Fibroblast of lung (primary cell): Measurements from ENCODE around the gene MAPKAP1. TPM values are rescaled to one million over a fixed set of nuclear protein-coding genes. Genes with fewer than 3 reads are reported as not detected.

Experiments
- DNase-seq, 2 donors: peaks; one replicate each; pipeline versions ENCODE4 v3.0.0 to v3.0.0-alpha.2; 2010; ENCODE audit warnings: low read depth in 2 of 2
- H2AFZ ChIP-seq: 2 replicates; pipeline ENCODE4 v1.5.1; 2012; ENCODE audit warnings: low read length, control low read depth, inconsistent platforms
- H3K27ac ChIP-seq: 2 replicates; pipeline ENCODE4 v1.5.1; 2011; ENCODE audit warnings: low read length, control low read depth; ENCODE audit not compliant: insufficient read depth
- H3K27me3 ChIP-seq: 2 replicates; pipeline ENCODE4 v1.5.1; 2011; ENCODE audit warnings: mild to moderate bottlenecking, low read length; ENCODE audit not compliant: control insufficient read depth, insufficient read depth
- H3K36me3 ChIP-seq: 2 replicates; pipeline ENCODE4 v1.5.1; 2011; ENCODE audit warnings: low read length; ENCODE audit not compliant: control insufficient read depth, insufficient read depth
- H3K4me1 ChIP-seq: 2 replicates; pipeline ENCODE4 v1.5.1; 2011; ENCODE audit warnings: low read length; ENCODE audit not compliant: control insufficient read depth, insufficient read depth; ENCODE audit errors: extremely low read depth
- H3K4me2 ChIP-seq: 2 replicates; pipeline ENCODE4 v1.5.1; 2011; ENCODE audit warnings: low read length, control low read depth; ENCODE audit not compliant: insufficient read depth; ENCODE audit errors: extremely low read depth
- H3K4me3 ChIP-seq, 4 experiments: fragments of 200-600 bp in 1 of 4; sonication (generic) in 1 of 4; replicated peaks in 1 of 4; 2 replicates each; pipeline ENCODE4 v1.5.1; 2011 to 2016; ENCODE audit warnings: low read length in 4 of 4, low read depth in 3 of 4, mild to moderate bottlenecking in 3 of 4, control low read depth in 2 of 4, inconsistent platforms in 1 of 4, mixed read lengths in 1 of 4; ENCODE audit not compliant: insufficient read depth in 1 of 4; ENCODE audit errors: control extremely low read depth in 1 of 4
- H3K79me2 ChIP-seq: 2 replicates; pipeline ENCODE4 v1.5.1; 2012; ENCODE audit warnings: mild to moderate bottlenecking, low read length, inconsistent platforms; ENCODE audit not compliant: control insufficient read depth, insufficient read depth
- H3K9ac ChIP-seq: 2 replicates; pipeline ENCODE4 v1.5.1; 2011; ENCODE audit warnings: mild to moderate bottlenecking, low read length, control low read depth; ENCODE audit not compliant: insufficient read depth
- H3K9me3 ChIP-seq: 2 replicates; pipeline ENCODE4 v1.5.1; 2012; ENCODE audit warnings: low read depth, low read length; ENCODE audit not compliant: control insufficient read depth, insufficient read depth
- H4K20me1 ChIP-seq: 2 replicates; pipeline ENCODE4 v1.5.1; 2011; ENCODE audit warnings: low read length; ENCODE audit not compliant: control insufficient read depth, insufficient read depth; ENCODE audit errors: extremely low read depth
- EZH2 ChIP-seq: IDR thresholded peaks from 2 replicates; pipeline ENCODE4 v1.5.1; 2012; ENCODE audit warnings: low read length, control low read depth, mild to moderate bottlenecking; ENCODE audit errors: missing control alignments
- polyA plus RNA-seq, 2 donors: library from polyadenylated mRNA; depleted of rRNA in 1 of 2; stranded (reverse) in 1 of 2; unstranded in 1 of 2; fragments of >200 nt; gene quantifications; 2 replicates each; pipeline ENCODE4 v1.2.1, GENCODE V29; 2011 to 2012; ENCODE audit warnings: missing spikeins in 1 of 2
- total RNA-seq: library from RNA; depleted of rRNA; stranded (reverse); fragments of >200 nt; gene quantifications from 2 replicates; pipeline ENCODE4 v1.2.1, GENCODE V29; 2014
- TF ChIP-seq, protein P1 (sequence below), 2 donors: IDR thresholded peaks in 1 of 2; conservative IDR thresholded peaks in 1 of 2; 1 replicate in 1 of 2; 2 replicates in 1 of 2; pipeline ENCODE4 v1.5.1; 2011 to 2012; ENCODE audit warnings: low read length in 2 of 2, control low read depth in 1 of 2, inconsistent platforms in 1 of 2, low read depth in 1 of 2, mild to moderate bottlenecking in 1 of 2

The MAPKAP1 gene
- total and polyA plus RNA-seq, 2 donors (not counting 1 experiment from before 2014, with no cell fraction given) = 63.7 to 127 TPM

DNA sequence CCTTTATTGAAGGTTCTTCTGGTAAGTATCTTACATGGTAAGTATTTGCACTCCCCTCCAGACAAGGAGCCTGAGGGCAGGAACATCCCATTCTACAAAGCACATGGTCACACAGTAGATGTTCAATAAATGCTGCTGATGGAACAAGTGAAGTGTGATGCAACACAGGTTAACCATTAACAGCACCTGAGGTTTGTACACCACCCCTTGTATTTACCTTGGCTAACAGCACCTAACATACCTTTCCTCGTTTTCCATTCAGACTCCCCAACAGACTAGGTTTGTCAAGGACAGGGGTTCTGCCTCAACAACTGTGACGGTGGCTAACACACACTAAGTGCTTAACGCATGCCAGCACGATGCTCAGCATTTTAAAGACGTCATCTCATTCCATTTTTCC, 213.6 kb downstream of the MAPKAP1 start:
- no peak overlapping the region for H3K4me2 ChIP-seq

GRCh38 chr9:125492719-125493118, 214.3 kb downstream of the MAPKAP1 start:
- Histone ChIP-seq H3K4me1 (no peaks in the 10 kb centered on the region), H3K79me2 (no peaks in the 10 kb centered on the region), H3K27ac (no peak overlapping the region), H4K20me1 (no peaks in the 10 kb centered on the region), H2AFZ (no peak overlapping the region), H3K4me3 (no peak overlapping the region), H3K4me2 (no peak overlapping the region), H3K36me3 (no peaks in the 10 kb centered on the region), H3K9me3 (no peaks in the 10 kb centered on the region), H3K27me3 (no peaks in the 10 kb centered on the region), H3K9ac (no peak overlapping the region)
- no peak for DNase-seq
- TF ChIP-seq EZH2 = no peak
- TF ChIP-seq, protein P1, sequence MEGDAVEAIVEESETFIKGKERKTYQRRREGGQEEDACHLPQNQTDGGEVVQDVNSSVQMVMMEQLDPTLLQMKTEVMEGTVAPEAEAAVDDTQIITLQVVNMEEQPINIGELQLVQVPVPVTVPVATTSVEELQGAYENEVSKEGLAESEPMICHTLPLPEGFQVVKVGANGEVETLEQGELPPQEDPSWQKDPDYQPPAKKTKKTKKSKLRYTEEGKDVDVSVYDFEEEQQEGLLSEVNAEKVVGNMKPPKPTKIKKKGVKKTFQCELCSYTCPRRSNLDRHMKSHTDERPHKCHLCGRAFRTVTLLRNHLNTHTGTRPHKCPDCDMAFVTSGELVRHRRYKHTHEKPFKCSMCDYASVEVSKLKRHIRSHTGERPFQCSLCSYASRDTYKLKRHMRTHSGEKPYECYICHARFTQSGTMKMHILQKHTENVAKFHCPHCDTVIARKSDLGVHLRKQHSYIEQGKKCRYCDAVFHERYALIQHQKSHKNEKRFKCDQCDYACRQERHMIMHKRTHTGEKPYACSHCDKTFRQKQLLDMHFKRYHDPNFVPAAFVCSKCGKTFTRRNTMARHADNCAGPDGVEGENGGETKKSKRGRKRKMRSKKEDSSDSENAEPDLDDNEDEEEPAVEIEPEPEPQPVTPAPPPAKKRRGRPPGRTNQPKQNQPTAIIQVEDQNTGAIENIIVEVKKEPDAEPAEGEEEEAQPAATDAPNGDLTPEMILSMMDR (conservative IDR thresholded peaks at IDR 0.05 in 1 of 2, IDR thresholded peaks at IDR 0.05 in 1 of 2; ENCODE audit: low read depth in 1 of 2, low read length in 2 of 2) = no peak

More for the DNA sequence above, 213.6 kb downstream of the MAPKAP1 start:
- Histone ChIP-seq H3K27me3 (no peaks in the 10 kb centered on the region), H3K9me3 (no peaks in the 10 kb centered on the region), H3K79me2 (no peaks in the 10 kb centered on the region), H3K36me3 (no peaks in the 10 kb centered on the region), H3K4me1 (no peaks in the 10 kb centered on the region), H3K9ac (no peak overlapping the region), H3K4me3 (no peak overlapping the region), H4K20me1 (no peaks in the 10 kb centered on the region), H3K27ac (no peak overlapping the region), H2AFZ (no peak overlapping the region)
- no peak for TF ChIP-seq EZH2
- TF ChIP-seq, protein P1 (conservative IDR thresholded peaks at IDR 0.05 in 1 of 2, IDR thresholded peaks at IDR 0.05 in 1 of 2; ENCODE audit: low read depth in 1 of 2, low read length in 2 of 2) = no peak
- no peak for DNase-seq

DNA sequence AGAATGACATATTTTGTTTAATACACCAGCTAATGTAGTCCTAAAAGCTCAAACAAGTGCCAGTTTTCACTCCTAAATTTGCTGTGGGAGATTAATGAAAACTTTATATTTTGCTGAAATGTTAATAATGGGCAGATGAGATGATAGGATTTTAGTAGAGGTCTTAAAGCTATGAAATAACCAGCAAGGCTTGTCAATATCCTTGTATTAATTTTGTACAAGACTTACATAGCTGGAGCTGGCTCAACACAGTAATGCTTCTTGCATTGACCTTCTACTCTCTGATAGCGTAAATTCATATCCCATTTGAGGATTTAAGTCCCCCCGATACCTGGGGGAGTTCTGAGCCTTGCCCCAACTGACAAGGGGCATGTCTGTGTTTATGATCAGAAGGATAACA, 219.2 kb downstream of the MAPKAP1 start:
- Histone ChIP-seq H3K79me2 (no peaks in the 10 kb centered on the region), H3K27me3 (no peaks in the 10 kb centered on the region), H4K20me1 (no peaks in the 10 kb centered on the region), H3K9ac (no peak overlapping the region), H3K9me3 (no peaks in the 10 kb centered on the region), H3K4me1 (peaks cover 17% of the 10 kb centered on the region), H2AFZ (no peak overlapping the region), H3K36me3 (no peaks in the 10 kb centered on the region), H3K4me2 (no peak overlapping the region), H3K4me3 (no peak overlapping the region), H3K27ac (no peak overlapping the region)
- no peak for TF ChIP-seq EZH2
- TF ChIP-seq, protein P1 (conservative IDR thresholded peaks at IDR 0.05 in 1 of 2, IDR thresholded peaks at IDR 0.05 in 1 of 2; ENCODE audit: low read depth in 1 of 2, low read length in 2 of 2) = no peak
- no peak for DNase-seq
